K562 (cell line): ENCODE measurements around the gene HAGHL. TPM values are rescaled to one million over a fixed set of nuclear protein-coding genes. Genes with fewer than 3 reads are reported as not detected.

Experiments used
- CTCF ChIP-seq, 3 experiments: IDR thresholded peaks in 2 of 3; conservative IDR thresholded peaks in 1 of 3; 2 replicates each; pipeline ENCODE4 v1.5.1; 2011 to 2012; ENCODE audit warnings: low read length in 3 of 3, mild to moderate bottlenecking in 3 of 3, control low read depth in 2 of 3, improper control_type of control experiment in 1 of 3, inconsistent platforms in 1 of 3, low read depth in 1 of 3, mixed read lengths in 1 of 3, moderate library complexity in 1 of 3; ENCODE audit not compliant: insufficient read depth in 2 of 3
- CTCFL ChIP-seq: IDR thresholded peaks from 2 replicates; pipeline ENCODE4 v1.6.1; 2011; ENCODE audit warnings: borderline replicate concordance, low read depth, mild to moderate bottlenecking, moderate library complexity, low read length; ENCODE audit not compliant: insufficient read depth, poor library complexity, severe bottlenecking
- ELF2 ChIP-seq: fragments of 250-450 bp; sonication (Bioruptor Pico); IDR thresholded peaks from 2 replicates; pipeline ENCODE4 v1.5.0; 2021; ENCODE audit warnings: mild to moderate bottlenecking
- ERF ChIP-seq: fragments of 450-650 bp; formaldehyde crosslinking; IDR thresholded peaks from 2 replicates; pipeline ENCODE4 v1.4.0; 2020; ENCODE audit warnings: mild to moderate bottlenecking, mixed read lengths
- NR2F6 ChIP-seq: fragments of 450-650 bp; formaldehyde crosslinking; IDR thresholded peaks from 2 replicates; pipeline ENCODE4 v1.4.0; 2020; ENCODE audit warnings: mild to moderate bottlenecking
- ZNF830 ChIP-seq: fragments of 250-450 bp; sonication (Bioruptor Pico); IDR thresholded peaks from 2 replicates; pipeline ENCODE4 v1.5.0; 2021; ENCODE audit warnings: mild to moderate bottlenecking
- polyA plus RNA-seq, 8 experiments: library from polyadenylated mRNA; depleted of rRNA in 4 of 8; stranded (reverse) in 5 of 8; unstranded in 3 of 8; fragments of >200 nt; fragmentation: Nextera tagmentation in 2 of 8; fragmentation: Illumina TruSeq in 1 of 8; extraction: Ambion mirVana in 2 of 8; extraction: Trizol in 1 of 8; gene quantifications; 2 replicates each; pipeline versions ENCODE4 v1.2.1 to v1.2.3, GENCODE V29; 2011 to 2014; ENCODE audit warnings: inconsistent platforms in 1 of 8, missing spikeins in 1 of 8
- total RNA-seq, 7 experiments: library from RNA; depleted of rRNA in 6 of 7; stranded (reverse); fragments of >200 nt in 6 of 7; fragmentation: Illumina TruSeq in 2 of 7; extraction: Trizol in 2 of 7; gene quantifications; 2 replicates each; pipeline versions ENCODE4 v1.2.1 to v1.2.3, GENCODE V29; 2011 to 2021; ENCODE audit warnings: low replicate concordance in 1 of 7

Gene HAGHL
- total and polyA plus RNA-seq, 9 of the 15 experiments (the other 6 are each of a cell fraction or from before 2014, with no cell fraction given): 0.31 to 83.4 (median 20.7) TPM

DNA sequence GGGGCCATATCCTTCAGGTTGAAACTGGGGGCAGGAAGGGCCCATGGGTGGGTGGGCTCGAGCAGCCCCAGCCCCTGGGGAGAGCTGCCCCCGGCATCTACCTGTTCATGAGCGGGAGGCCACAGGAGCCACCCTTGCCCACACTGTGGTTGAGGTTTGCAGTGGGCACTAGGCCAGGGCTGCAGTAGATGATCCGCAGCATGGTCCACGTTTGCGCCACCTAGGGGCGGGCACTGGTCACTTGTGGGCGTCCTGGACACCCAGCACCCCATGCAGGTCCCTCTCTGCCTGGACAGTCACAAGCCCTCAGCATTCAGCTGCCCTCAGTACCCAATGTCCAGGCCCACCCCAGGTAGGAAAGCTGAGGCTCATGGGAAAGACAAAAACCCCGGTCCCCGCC, 40.9 kb upstream of the HAGHL start (continued):
- TF ChIP-seq CTCF (IDR thresholded peaks at IDR 0.05 in 2 of 3, conservative IDR thresholded peaks at IDR 0.05 in 1 of 3; ENCODE audit: insufficient read depth in 2 of 3, low read depth in 1 of 3, low read length in 3 of 3) (peak; percentile 46 to 59 (median 48)), CTCFL (peak; percentile 68), ELF2 (CRISPR knock-in tag) (no peak), ZNF830 (CRISPR knock-in tag) (no peak), NR2F6 (CRISPR knock-in tag) (no peak), ERF (no peak)
